HFF-Myc (cell line): ENCODE results near the gene DNAJC5G.
"Not testable (repeated sequence)": the region's sequence is repeated elsewhere in the genome, so short reads cannot be mapped to it uniquely, and the experiment has no call there.

Source experiments
- DNase-seq: peaks from one replicate; pipeline ENCODE4 v3.0.0-alpha.2; 2011; ENCODE audit warnings: low read depth; ENCODE audit errors: extremely low read depth
- H3K4me3 ChIP-seq: replicated peaks from 2 replicates; pipeline ENCODE4 v1.5.1; 2011; ENCODE audit warnings: low read depth, mild to moderate bottlenecking, control low read depth, low read length
- CTCF ChIP-seq: IDR thresholded peaks from 2 replicates; pipeline ENCODE4 v1.5.1; 2012; ENCODE audit warnings: mild to moderate bottlenecking, low read depth, low read length, control low read depth; ENCODE audit errors: missing control alignments

The DNAJC5G gene

DNA sequence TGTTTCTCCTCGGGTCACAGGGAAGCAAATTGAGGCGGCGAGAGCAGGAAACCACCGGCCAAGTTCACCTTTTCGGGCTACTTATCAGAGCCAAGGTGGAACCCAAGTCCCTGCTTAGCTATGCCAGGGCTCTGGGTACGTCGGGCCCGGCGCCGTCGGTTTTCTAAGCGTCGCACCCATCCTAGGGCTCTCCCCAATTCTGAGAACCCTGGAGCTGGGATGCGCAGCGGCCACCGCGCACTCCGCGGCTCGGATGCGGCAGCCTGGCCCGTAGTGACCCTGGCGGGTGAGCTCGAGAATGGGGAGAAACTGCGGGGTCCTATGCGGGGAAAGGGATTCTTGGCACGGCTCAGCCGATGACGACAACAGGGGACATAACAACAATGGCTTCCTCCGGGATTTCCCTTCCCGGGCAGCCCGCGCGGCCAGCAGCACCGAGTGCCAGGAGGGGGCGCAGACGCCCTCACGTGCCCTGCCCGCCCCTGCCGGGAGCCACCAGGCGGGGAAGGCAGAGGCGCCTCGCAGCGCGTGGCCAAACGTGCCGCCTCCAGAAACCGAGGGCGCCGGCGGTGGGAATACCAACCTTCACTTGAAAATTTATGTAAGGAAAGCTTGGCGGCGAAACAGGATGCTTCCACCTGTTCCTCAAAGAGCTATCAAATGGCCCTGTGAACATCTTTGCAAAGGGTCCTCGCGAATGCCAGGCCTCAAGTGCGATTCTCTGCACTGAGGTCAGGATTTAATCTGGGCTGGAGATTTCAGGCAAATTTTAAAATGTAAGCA is 10.3 kb upstream of the DNAJC5G start:
- DNase-seq, result no peak
- peak overlapping the region; percentile 34 for H3K4me3 ChIP-seq
- peak; percentile 71 for TF ChIP-seq CTCF

GRCh38 chr2:27265536-27265870 is 9.7 kb upstream of the DNAJC5G start:
- no peak overlapping the region for H3K4me3 ChIP-seq
- no peak for TF ChIP-seq CTCF
- no peak for DNase-seq

- DNase-seq, H3K4me3 ChIP-seq: not testable (repeated sequence)
Observed at GRCh38 chr2:27268296-27268695, 6.9 kb upstream of the DNAJC5G start.

GRCh38 chr2:27270131-27270530 is 5.1 kb upstream of the DNAJC5G start:
- no peak overlapping the region for H3K4me3 ChIP-seq
- no peak for TF ChIP-seq CTCF
- DNase-seq, result no peak

- no peak for TF ChIP-seq CTCF
- H3K4me3 ChIP-seq, result no peak overlapping the region
- no peak for DNase-seq
Observed at GRCh38 chr2:27270670-27271069, 4.6 kb upstream of the DNAJC5G start.

DNA sequence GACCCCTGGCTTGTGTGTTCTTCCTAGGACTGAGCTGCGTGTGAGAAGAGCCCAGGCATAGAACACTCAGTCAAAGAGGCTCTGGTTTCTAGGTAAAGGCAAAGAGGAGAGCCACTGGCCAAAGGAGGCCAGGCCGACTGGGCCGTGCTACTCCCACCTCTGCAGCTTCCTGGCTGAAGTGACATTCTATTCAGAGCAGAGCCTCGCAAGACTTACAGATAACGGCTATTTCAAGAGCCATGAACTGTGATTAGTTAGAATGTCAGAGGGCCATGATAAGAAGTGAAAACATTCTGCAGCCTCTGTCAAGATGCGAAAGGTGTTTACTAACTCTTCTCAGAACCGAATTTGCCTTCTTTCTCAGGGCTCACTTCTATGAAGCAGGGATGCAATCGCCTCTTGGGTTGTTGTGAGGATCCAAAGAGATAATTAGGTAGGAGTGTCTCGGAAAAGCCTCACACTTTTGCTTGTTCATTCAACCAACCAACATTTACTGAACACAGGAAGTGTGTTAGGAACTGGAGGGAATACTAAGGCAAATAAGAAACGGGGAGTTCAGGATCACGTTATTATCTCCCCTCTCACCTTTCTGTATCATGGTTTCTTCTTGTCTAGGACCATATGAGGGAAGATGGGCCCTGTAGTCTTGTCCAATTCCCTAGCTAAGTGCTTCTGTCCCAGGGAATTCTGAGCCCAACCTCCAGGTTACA is 3.4 kb upstream of the DNAJC5G start:
- H3K4me3 ChIP-seq, result no peak overlapping the region
- no peak for TF ChIP-seq CTCF
- no peak for DNase-seq

DNA sequence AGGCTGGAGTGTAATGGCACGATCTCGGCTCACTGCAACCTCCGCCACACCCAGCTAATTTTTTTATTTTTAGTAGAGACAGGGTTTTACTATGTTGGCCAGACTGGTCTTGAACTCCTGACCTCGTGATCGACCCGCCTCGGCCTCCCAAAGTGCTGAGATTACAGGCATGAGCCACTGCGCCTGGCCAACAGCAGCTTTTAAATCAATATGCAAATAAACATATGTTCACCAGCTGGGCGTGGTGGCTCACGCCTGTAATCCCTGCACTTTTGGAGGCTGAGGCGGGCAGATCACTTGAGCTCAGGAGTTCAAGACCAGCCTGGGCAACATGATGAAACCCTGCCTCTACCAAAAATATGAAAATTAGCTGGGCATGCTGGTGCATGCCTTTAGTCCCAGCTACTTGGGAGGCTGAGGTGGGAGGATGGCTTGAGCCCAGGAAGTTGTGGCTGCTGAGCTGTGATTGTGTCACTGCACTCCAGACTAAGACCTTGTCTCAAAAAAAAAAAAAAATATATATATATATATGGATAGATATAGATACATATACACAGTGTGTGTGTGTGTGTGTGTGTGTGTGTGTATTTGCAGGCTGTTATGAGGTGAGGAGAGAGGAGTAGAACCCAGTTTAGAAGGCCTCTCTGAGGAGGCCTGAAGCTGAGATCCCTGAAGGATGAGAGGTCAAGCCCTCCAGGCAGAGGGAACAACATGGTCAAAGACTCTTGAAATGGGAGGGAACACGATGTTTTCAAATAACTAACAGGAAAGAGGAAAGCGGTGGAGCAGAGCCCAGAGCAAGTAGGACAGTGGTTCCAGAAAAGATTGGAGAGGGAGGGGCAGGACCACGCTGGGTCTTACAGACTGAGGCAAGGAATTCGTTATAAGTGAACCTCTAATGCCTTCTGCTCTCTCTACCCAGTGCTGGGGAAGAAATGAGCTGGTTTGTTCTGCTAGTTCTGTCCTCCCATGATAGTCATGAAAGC is 2.4 kb upstream of the DNAJC5G start:
- H3K4me3 ChIP-seq, DNase-seq: not testable (repeated sequence)
